Activated CD8-positive, alpha-beta memory T cell treated with anti-CD3 and anti-CD28 coated beads, Interleukin-2, amount 10 ng/mL, durations not matched to agents 7 days and 5 days (primary cell): Measurements from ENCODE around the gene ADGRD1. TPM values are rescaled to one million over a fixed set of nuclear protein-coding genes. Genes with fewer than 3 reads are reported as not detected.

Experiments
- total RNA-seq, 2 experiments: library from RNA; stranded (reverse); gene quantifications; one replicate each; pipeline ENCODE4 v1.2.3, GENCODE V29; 2021

Gene ADGRD1
- total RNA-seq, 2 experiments from 2014 or later: 0.23 to 2.2 TPM

Other genes with a start within 250 kb of the ADGRD1 start
- not detected for gene RIMBP2, start 237.6 kb upstream of the ADGRD1 start, total RNA-seq
- 10 to 100 TPM; 17.2 to 17.8 TPM for gene STX2, start 114.7 kb upstream of the ADGRD1 start, total RNA-seq
- 1,000 to 10,000 TPM; 1,047 to 1,473 TPM for gene RAN, start 81.8 kb upstream of the ADGRD1 start, total RNA-seq